HL-60/S4 (cell line): ENCODE measurements around the gene B4GALT5.
"Not testable (repeated sequence)": the region's sequence is repeated elsewhere in the genome, so short reads cannot be mapped to it uniquely, and the experiment has no call there.

Source experiments
- in situ Hi-C: fragments of 300-500 bp; cut with MboI; formaldehyde crosslinking; loops from 2 replicates; pipeline ENCODE4 v1.14.3; 2022; ENCODE audit warnings: low sequenced_read_pairs

Gene B4GALT5

DNA sequence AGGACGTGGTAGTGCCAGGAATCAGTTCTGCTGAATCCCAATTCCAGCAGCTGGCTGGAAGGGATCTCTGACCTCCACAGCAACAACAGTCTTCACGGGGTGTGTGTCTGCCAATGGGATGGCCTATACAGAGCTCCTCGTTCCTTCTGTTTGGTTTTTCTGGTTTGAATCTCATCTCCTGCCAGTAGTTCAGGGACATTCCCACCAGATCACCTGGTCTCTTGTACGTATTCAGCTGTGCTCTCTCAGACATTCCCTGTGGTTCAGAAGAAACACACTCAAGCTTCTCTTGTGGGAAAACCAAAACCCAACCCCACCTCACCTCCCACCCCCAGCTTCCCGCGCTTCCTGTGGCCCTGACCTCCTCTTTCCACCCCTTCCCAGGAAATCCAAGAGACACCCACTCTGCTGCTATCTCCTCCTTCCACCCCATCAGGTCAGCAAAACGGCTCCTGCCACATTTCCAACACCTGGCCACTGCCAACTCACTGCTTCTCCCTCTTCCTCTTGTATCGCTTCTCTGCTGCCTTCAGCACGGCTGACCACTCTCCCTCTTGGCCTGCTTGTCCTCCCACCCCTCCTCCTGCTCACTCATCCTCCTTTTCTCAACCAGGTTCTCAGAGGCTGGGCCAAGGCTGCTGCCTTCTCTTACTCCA is 82.5 kb downstream of the B4GALT5 start:
- in situ Hi-C loops: no loop called here

DNA sequence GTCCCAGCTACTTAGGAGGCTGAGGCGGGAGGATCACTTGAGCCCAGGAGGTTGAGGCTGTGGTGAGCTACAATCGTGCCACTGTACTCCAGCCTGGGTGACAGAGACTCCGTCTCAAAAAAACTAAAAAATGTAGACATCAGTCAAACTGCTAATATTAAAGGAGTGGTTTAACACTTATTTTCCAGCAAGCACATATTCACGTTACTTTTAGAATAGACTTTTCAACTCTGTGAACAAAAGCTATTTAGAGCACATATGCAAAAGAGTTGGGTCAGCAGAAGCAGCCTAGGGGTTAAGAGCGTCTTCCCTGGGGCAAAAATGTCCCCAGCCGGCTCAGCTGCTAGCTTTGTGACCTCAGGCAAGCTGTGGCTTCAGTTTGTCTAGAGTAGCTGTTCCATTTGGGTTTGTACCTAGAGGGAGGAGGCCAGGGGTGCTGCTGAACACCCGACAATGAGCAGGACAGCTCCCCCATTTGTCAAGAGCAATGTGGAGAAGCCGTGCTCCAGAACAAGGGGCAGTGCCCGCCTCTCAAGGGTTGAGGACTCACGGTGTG is 83.2 kb downstream of the B4GALT5 start:
- in situ Hi-C loops: no loop called here

DNA sequence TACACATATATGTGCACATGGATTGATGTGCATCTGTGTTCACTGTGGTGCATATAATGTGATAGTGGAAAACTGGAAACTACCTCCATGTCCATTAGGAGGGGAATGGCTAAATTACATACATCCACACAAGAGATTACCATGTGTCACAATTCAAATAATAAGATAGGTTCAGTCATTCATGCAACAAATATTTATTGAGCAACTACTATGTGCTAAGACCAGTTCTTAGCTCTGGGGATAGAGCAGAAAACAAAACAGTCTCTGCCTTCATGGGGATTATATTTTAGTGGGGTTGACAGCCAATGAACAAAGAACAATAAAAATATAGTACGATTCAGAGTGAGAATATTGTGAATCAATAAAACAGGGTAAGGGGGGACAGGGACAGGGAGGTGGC is 84.1 kb downstream of the B4GALT5 start:
- in situ Hi-C loops: no loop called here

DNA sequence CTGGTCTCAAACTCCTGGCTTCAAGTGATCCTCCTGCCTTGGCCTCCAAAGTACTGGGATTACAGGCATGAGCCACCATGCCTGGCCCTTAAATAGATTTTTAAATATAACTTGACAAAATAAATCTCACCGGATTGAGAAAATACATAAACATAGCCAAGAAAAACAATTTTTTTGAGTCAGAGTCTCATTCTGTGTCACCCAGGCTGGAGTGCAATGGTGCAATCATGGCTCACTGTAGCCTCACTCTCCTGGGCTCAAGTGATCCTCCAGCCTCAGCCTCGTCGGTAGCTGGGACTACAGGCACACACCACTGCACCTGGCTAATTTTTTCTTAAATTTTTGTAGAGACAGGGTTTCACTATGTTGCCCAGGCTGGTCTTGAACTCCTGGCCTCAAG is 85.4 kb downstream of the B4GALT5 start:
- in situ Hi-C loops: not testable (repeated sequence)

DNA sequence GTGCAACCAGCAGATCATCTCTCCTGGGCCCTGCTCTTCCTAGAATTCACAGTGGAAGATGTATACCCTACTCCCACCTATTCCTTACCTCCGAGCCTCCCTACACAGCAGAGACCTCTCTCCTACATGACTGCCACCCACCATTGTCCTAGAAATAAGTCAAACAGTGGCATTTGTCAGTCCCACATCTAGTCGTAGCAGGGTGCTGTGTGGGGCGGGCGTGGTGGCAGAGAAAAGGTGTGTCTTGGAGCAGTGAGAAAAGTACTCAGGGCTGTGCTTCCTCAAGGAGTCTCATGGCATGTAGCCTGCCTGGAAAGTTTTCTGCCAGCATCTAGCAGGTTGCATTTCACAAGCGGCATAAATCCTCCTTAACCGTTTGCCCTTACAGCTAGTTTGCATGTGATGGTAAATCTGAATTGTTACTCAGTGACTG is 86.3 kb downstream of the B4GALT5 start:
- in situ Hi-C loops: no loop called here

DNA sequence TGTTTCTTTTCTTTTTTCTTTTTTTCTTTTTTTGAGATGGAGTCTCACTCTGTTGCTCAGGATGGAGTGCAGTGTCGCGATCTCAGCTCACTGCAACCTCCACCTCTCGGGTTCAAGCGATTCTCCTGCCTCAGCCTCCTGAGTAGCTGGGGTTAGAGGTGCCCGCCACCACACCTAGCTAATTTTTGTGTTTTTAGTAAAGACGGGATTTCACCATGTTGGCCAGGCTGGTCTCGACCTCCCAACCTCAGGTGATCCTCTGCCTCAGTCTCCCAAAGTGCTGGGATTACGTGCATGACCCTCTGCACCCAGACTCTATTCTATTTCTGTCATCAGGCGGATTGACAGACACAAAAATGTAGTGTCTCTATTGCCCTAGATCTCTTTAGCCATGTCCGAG is 88.7 kb downstream of the B4GALT5 start:
- in situ Hi-C loops: not testable (repeated sequence)

DNA sequence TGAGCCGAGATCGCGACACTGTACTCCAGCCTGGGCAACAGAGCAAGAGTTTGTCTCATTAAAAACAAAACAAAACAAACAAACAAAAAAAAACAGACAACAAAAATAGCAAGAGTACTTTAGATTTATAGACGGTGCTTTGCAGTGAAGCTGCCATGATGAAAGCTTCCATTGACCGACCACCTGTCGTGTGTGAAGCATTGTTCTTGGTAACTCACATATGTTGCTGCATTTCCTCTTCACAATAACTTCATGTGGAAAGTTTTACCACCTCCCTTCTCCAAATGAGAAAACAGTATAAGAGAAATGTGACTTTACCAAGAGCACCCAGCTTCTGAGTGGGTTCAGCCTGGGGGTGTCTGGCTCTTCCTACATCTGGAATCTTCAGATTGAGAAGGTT is 89.4 kb downstream of the B4GALT5 start:
- in situ Hi-C loops: no loop called here

DNA sequence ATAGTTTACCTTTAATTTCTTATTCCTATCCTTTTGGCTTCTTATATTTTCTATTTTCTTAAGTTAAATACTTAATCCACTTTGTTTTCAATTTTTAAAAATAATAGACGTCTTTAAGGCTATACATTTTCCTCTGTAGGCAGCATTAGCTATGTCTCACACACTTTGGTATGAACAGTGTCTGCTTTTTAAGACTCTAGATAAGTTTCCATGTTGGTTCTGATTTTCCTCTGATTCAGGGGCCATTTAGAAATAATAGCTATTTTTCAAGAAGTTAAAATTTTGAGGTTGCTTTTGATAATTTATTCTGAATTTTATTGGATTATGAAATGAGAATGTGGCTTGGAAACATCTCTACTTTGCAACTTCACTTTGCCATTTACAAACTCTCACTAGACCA is 91.4 kb downstream of the B4GALT5 start:
- in situ Hi-C loops: no loop called here

DNA sequence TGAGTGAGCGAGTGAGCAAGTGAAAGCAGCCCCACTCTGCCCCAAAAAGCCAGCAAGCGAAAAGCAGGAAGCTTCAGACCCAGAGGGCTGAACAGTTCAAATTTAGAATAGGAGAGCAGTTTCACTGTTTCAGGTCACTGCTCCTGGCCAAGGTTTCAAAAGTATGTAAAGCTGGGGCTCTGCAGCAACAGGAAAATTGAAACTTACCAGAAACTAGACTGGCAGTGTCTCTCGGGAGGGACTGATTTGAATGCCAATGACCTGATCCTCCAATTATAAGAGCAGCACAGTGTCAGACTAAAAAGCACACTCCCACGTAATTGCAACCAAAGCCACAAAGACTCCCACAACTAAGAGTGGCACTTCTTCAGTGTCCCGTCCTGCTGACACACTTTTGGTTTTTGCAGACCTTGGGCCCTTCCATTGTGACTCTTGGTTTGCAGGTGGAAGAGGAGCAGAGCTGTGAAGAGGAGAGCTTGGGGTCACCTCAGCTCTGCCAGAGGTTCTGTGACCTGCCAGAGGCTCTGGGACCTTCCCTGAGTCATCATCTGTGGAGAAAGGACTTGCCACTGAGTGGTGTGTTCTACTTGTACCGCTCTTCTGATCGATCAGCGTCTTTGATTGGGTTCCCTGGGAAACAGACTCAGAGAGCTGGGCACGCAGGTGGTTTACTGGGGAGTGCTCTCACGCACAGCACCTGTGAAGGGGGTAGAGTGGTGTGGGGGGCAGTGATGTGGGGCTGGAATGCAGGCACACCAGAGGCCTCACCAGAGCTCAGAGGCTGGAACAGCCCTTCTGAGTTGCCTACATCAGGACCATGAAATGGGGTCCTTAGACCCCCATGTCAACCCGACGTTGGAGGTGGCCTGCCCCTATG is 93.1 kb downstream of the B4GALT5 start:
- in situ Hi-C loops: no loop called here

DNA sequence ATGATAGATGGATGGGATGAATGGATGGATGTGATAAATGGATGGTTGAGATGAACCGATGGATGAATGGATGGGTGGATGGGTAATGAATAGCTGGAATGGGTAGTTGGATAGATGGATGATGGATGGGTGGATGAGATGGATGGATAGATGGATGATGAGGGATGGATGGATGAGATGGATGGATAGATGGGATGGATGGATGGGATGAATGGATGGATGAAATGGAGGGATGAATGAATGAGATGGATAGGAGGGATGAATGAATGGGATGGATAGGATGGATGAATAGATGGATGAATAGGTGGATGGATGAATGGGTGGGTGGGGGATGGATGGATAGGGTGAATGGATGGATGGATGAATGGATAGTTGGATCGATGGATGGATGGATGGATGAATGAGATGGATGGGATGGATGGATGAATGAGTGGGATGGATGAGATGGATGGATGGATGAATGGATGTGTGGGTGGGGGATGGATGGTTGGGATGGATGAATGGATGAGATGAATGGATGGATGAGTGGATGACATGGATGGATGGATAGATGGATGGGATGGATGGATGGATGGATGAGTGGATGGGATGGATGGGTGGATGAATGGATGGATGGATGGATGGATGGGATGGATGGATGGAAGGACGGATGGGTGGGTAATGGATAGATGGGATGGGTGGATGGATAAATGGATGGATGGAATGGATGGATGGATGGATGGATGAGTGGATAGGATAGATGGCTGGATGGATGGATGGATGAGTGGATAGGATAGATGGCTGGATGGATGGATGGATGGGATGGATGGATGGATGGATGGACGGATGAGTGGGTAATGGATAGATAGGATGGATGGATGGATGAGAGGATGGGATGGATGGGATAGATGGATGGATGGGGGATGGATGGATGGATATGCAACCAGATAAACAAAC is 94.3 kb downstream of the B4GALT5 start:
- in situ Hi-C loops: loop anchor here (10.0 kb wide), 1 partner anchor 225 kb away; no protein-coding TSS in a partner anchor

DNA sequence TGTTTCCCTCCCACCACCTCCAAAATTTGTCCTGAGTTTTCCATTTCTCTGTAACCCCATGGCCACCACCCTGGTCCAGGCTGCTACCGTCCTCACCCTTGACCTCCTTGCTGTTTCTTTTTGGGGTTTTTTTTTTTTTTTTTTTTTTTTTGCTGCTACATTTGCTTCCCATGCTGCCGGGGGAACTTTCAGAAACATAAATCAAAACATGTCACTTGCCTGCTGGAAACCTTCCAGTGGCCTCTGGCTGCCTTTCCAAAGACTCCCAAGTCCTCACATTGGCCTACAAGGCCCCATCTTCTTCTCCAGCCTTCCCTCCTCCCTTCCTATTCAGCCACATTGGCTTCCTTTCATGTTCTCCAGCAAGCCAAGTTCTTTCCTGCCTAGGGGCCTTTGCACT is 95.4 kb downstream of the B4GALT5 start:
- in situ Hi-C loops: loop anchor here (10.0 kb wide), 1 partner anchor 227 kb away; no protein-coding TSS in a partner anchor

DNA sequence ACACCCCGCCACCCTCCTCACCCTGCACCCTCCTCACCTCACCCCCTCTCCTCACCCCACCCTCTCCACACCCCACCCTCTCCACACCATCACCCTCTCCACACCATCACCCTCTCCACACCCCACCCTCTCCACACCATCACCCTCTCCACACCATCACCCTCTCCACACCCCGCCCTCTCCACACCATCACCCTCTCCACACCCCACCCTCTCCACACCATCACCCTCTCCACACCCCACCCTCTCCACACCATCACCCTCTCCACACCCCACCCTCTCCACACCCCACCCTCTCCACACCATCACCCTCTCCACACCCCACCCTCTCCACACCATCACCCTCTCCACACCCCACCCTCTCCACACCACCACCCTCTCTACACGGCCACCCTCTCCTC is 96.3 kb downstream of the B4GALT5 start:
- in situ Hi-C loops: loop anchor here (10.0 kb wide), 1 partner anchor 227 kb away; no protein-coding TSS in a partner anchor

DNA sequence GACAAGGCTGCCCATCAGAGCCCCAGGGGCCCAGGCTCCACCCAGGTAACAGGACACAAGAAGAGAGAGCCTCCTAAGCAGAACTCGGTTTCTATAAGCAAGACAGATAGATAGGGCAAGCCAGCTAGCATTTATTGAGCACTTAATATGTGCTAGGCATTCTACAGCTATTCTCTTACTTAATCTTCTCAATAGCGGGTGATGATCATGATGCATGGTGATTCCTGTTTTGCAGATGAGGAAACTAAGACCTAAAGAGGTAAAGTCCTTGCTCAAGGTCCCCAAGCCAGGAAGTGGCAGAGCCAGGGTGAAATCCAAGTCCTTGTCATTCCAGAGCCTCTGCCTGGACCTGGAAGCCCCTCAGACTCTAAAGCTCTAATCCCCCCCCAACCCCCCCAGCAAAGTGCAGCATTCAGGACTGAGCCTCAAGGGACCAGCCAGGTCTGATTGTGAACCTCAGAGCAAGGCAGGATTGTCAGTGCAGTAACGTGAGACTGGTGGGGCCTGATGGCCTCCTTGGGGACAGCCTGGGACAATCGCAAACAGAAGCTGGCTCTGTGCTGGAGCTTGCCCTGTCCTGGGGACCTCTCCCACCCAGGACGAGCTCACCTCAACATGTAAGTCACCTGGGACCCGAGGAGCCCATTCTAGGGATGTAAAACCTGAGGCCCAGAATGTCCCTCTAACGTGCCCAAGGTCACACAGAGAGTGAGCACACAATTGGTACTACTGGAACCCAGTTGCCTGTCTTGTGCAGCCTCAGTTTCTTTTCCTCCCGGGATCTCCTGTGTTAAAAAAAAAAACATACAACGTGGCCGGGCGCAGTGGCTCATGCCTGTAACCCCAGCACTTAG is 97.3 kb downstream of the B4GALT5 start:
- in situ Hi-C loops: loop anchor here (10.0 kb wide), 1 partner anchor 228 kb away; no protein-coding TSS in a partner anchor

DNA sequence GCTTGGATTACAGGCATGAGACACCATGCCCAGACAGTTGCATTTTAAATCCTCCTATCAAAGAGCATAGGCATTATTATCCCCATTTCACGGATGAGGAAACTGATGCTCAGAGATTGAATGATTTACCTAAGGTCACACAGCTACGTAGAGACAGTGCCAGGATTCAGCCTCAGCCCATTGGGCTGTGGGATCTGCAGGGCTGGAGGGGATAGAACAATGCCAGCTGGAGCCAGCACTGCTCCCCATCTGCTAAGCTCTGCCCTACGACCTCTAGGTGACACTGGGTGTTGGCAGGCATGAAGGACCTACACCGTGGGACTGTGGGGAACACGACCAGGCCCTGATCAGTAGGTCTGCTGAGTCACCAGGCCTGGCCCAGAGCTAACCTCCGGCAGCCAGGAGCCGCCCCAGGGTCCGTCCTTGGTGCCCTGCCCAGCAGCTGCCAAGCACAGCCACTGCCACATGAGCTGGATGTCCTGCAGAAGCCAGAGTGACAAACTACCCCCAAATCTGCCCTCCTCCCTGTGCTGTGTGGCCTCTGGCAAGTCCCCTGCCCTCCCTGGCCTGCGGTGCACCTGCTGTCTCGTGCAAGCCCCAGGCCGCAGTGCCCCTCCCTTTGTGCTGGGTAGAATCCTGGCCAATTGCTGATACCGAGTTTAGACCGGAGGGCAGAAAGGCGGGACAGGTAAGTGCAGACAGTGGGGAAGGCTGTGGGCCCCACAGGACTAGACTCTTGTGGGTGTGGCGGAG is 98.1 kb downstream of the B4GALT5 start:
- in situ Hi-C loops: loop anchor here (10.0 kb wide), 1 partner anchor 229 kb away; no protein-coding TSS in a partner anchor

DNA sequence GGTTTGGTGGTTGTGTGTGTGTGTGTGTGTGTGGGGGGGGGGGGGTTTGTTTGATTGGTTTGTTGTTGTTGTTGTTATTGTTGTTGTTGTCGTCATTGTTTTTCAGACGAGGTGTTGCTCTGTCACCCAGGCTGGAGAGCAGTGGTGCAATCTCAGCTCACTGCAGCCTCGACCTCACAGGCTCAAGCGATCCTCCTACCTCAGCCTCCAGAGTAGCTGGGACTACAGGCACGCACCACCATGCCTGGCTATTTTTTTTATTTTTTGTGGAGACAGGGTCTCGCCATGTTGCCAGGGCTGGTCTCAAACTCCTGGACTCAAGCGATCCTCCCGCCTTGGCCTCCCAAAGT is 98.7 kb downstream of the B4GALT5 start:
- in situ Hi-C loops: loop anchor here (10.0 kb wide), 1 partner anchor 230 kb away; no protein-coding TSS in a partner anchor

DNA sequence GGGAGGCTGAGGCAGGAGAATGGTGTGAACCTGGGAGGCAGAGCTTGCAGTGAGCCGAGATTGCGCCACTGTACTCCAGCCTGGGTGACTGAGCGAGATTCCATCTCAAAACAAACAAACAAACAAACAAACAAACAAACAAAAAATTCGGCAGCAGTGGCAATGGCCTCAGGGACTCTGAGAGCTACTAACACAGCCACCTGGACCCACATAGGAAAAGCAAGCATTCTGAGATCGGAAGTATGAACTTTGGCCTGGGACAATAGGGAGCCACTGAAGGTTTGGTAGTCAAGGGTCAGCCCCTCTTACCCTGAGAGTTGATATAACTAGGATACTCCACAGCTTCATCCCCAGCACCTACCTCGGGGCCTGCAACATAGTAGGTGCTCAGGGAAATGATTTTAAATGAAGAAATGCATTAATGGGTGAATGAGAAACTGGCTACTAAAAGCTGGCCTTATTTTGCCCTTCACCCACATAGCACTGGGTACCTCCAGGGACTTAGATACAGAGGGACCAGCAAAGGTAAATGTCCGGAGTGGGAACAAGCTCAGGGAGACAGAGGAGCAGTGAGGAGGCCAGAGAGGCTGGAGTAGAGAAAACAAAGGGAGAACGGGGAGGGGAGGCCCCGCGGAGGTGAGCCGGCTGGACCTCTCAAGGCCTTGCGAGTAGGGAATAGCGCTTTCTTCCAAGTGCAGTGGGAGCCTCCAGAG is 99.2 kb downstream of the B4GALT5 start:
- in situ Hi-C loops: loop anchor here (10.0 kb wide), 1 partner anchor 230 kb away; no protein-coding TSS in a partner anchor

DNA sequence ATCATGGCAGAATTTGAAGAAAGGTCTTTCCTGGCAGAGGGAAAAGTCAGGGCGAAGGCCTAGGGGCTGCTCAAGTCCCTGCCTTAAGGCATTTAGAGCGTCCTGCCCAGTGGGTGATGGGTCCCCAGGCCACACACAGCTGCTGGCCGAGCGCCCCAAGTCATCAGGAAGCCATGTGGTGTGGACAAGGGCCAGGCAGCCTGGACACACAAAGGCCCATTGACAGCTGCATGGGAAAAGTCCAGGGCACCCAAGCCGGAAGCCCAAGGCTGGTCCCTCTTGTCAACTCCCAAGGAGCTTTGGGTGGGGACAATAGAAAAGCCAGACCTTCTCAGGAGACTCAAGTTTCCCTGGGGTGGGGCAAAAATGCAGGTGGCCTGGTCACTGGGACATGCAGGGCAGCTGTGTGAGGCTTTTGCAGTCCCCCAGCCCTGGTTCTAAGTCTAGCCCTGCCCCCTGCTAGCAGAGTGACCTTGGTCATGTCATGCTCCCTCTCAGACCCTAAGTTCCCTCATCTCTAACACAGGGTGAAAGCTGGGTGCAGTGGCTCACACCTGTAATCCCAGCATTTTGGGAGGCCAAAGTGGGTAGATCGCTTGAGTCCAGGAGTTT is 101.4 kb downstream of the B4GALT5 start:
- in situ Hi-C loops: loop anchor here (10.0 kb wide), 1 partner anchor 233 kb away; no protein-coding TSS in a partner anchor
